NCI-H1694 (cell line): ENCODE data around the gene ARHGAP28.
"Not testable (repeated sequence)": the region's sequence is repeated elsewhere in the genome, so short reads cannot be mapped to it uniquely, and the experiment has no call there.

Experiments used
- DNase-seq: peaks from one replicate; lab custom pipeline; 2025; lab: John Stamatoyannopoulos, UW

Gene ARHGAP28

DNA sequence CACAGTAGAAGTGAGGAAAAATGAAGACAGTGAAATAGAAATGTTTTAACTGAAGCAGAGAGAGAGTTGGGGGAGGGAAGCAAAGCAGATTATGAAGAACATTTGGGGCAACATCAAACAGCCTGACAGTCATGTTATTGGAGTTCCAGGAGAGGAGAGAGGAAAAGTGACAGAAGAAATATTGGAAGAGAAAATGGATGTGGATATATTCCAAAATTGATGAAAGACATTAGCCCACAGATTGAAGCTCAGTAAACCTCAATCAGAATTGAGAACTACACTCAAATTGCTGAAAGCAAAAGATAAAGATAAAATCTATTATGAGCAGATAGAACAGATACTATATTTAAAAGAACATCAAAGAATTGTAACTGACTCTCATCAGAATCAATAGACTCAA lies 90.8 kb downstream of the ARHGAP28 start:
- DNase-seq = no peak

DNA sequence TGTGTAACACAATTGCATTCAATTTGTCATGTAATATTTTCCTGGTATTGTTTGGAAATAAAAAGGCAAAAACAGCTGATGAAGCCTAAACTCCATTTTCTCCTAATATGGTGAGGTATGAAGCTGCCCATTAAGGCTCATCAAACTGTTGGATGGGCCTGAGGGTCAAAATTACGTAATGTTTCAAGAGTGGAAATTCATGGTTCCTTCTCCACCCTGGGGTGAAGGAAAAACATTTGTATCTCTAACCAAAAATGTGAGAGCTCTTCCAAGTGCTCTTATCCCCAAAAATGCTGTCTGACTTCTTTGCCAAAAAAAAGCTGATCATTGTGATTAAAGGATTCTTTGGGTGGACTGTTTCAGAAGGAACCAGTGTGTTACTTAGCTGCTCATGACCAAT lies 91.8 kb downstream of the ARHGAP28 start:
- DNase-seq = no peak

DNA sequence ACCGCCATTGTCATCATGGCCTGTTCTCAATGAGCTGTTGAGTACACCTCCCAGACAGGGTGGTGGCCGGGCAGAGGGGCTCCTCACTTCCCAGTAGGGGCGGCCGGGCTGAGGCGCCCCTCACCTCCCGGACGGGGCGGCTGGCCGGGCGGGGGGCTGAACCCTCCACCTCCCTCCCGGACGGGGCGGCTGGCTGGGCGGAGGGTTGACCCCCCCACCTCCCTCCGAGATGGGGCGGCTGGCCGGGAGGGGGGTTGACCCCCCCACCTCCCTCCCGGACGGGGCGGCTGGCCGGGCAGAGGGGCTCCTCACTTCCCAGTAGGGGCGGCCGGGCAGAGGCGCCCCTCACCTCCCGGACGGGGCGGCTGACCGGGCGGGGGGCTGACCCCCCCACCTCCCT lies 97.6 kb downstream of the ARHGAP28 start:
- not testable (repeated sequence) for DNase-seq

DNA sequence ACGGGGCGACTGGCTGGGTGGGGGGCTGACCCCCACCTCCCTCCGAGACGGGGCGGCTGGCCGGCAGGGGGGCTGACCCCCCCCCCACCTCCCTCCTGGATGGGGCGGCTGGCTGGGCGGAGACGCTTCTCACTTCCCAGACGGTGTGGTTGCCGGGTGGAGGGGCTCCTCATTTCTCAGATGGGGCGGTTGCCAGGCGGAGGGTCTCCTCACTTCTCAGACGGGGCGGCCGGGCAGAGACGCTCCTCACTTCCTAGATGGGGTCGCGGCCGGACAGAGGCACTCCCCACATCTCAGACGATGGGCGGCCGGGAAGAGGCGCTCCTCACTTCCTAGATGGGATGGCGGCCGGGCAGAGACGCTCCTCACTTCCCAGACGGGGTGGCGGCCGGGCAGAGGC lies 98.0 kb downstream of the ARHGAP28 start:
- DNase-seq = not testable (repeated sequence)

DNA sequence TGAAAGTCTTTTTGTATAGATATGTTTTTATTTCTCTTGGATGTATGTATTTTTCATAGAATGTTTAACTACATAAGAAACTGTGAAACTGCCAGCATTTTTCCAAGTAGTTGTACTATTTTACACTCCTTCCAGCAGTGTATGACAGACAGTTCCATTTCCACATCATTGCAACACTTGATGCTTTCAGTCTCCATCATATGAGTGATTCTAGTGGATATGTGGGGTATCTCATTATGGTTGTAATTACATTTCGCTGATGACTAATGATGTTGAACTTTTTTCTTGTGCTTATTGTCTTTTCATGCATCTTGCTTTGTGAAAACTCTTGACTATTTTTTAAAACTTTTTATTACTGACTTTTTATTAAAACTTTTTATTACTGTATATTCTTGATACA lies 101.4 kb downstream of the ARHGAP28 start:
- no peak for DNase-seq

DNA sequence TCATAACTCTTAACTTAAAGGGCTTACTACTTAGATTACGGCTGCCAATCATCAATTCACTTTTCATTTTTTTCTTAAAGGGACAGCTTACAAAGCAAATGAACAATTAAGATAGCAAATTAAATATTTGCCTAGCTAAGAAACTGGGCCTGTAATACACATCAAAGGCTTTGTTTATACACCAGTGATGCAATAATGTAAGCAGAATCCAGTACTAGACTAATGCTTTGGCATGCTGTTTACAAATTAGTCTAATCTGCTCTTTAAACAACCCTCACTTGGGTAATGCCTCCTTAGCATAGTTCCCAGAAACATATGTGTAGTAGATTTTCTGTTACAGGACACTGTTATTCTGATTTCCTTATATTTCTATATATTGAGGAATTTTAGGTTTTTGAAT lies 105.8 kb downstream of the ARHGAP28 start:
- DNase-seq = no peak

DNA sequence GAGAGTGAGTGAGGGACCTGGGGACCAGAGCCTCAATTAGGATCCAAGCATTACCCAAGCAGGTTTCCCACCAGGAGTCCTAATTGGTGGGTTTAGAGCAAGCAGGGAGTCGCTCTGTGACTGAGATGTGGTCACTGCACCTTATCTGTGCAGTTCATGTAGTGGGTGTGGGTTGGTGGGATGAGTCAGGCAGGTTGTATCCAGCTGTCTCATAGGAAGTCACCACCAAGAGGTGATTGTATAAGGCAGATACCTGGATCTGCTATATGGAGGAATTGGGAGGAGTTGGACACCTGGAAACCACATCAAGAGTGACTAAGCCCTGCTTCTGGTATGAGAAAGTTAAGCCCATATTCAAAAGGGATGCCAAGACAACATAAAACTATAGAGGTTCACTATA lies 106.8 kb downstream of the ARHGAP28 start:
- DNase-seq = no peak

DNA sequence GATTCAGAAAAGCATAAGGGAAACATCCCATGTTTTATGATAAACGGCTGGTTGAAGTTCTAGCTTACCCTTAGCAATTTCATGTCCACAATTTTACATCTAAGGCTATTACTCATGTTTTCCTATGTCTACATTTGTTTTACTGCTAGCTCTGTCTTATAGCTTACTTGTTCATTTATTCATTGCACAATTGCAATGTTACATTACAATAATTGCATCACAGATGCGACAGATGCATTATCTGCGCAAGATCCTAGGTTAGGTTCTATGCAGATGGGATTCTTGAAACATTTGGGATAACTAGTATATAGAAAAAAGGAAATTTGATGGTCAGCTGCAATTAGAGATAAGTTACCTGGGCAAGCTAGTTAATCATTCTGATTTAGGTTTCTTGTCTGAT lies 108.4 kb downstream of the ARHGAP28 start:
- DNase-seq = no peak

DNA sequence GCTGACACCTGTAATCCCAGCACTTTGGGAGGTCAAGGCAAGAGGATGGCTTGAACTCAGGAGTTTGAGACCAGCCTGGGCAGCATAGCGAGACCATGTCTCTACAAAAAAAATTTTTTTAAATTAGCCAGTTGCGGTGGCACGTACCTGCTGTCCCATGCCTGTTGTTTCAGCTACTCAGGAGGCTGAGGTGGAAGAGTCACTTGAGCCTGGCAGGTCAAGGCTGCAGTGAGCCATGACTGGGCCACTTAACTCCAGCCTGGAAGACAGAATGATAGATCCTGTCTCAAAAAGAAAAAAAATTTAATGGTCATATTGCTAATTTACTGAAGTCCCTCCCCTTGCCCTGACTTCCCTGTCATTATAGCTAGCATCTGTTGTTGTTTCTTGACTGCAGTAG lies 112.6 kb downstream of the ARHGAP28 start:
- no peak for DNase-seq

DNA sequence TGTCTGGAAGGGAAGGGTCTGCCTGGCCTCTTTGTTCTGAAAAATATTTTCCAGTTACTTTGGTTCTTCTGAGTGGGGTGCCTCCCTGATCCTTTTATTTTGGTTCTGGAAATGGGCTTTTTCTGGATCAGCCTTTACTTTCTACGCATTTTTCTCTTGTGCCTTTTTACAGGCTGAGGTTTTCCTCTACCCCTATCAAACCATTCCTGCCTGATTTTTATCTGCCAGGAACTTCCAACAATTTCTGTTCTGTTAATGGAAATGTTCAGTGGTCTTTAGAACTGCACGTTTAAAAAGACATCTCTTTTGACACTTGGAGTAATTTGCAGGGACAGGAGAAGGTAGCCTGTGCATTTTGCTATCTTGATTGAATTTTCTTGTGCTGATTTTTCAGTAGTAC lies 113.8 kb downstream of the ARHGAP28 start:
- DNase-seq = no peak

DNA sequence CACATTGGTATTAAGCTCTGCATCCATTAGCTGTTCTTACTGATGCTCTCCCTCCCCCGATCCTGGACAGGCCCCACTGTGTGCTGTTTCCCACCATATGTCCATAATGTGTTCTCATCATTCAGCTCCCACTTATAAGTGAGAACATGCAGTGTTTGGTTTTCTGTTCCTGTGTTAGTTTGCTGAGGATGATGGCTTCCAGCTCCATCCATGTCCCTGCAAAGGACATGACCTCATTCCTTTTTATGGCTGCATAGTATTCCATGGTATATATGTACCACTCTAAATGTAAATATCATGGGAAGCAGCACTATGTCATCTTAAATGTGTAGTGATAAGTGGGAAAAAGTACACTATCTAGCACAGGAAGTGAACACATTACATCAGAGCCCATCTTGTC lies 116.0 kb downstream of the ARHGAP28 start:
- DNase-seq = not testable (repeated sequence)

DNA sequence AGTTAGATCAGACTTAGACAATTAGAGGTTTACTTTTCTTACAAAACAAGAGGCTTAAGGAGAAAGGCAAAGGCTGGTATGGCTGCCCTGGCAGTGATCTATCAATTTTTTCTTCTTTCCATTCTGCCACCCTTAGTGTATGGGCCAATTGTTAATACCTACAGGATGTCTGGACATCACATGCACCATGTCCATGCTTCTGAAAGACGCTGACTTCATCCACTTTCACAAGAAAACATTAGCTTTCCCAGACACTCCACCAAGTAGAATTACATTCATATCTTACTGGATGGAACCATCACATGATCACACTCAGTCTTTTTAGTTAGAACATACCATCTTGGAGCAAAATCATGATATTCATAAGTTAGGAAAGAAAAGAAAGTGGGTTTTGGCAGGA lies 120.9 kb downstream of the ARHGAP28 start:
- DNase-seq = no peak

DNA sequence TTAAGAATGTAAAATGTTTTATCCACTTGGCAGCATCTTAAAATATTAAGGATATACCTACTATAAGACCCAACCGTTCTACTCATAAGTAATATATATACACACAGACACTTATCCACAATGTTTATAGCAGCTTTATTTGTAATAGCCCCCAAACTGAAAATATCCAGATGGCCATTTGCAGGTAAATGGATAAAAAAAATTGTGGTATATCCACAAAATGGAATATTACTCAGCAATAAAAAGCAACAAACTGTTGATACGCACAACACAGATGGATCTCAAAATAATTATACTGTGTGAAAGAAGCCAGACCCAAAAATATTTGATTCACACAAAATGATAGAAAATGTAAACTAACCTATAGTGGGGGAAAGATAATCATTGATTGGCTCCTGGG lies 122.0 kb downstream of the ARHGAP28 start:
- no peak for DNase-seq

DNA sequence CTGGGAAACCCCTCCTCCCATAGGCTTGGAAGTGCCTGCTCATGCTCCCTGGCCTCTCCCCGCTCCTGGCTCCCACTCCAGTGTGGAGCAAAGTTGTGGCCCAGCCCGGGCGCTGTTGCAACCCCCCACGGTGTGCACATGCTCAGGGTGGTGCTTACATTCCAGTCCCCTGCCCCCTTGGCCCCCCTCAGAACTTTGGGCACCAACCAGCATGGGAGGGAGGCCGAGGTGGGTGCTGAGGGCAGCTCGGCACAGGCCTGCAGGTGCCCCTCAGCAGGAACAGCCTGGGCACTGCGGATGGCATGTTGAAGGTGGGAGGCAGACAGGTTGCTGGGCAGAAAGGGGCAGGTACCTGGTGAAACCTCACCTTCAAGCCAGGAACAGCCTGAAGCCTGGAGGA lies 125.3 kb downstream of the ARHGAP28 start:
- DNase-seq = no peak

DNA sequence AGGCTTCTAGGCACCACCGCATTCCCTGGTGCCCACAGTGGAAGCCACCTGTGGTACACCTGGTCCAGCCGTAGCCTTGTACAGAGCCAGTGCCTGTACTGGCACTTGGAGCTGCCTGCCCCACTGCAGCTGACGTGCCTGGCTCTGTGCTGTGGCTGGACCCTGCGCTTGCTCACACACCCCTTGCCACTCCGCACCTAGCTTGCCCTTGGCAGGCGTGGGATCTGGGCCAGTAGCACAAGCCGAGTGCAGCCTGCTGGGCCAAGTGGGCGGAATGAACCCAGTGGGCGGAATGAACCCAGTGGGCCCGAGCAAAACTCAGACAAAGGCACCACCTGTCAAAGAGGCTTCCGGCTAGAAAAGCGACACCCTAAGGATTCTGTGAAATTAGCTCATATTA lies 126.3 kb downstream of the ARHGAP28 start:
- DNase-seq = no peak

DNA sequence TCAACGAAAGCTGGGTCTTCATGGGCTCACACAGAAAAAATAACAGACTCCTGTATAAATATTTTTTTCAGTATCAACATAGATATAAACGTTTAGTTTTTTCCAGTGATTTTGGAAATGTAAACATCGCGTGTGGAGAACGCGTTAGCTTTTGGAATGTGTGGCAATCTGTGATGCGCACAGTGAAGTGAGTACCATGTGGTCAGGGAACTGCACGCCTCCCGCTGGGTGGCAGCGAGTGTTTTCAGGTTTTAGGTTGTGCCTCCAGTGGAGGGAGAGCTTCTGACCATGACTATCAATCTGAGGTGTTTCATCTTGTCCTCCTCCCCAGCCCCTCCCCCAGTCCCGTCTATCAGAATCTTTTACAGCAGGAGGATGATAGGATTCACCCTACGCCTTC lies 127.8 kb downstream of the ARHGAP28 start:
- no peak for DNase-seq

DNA sequence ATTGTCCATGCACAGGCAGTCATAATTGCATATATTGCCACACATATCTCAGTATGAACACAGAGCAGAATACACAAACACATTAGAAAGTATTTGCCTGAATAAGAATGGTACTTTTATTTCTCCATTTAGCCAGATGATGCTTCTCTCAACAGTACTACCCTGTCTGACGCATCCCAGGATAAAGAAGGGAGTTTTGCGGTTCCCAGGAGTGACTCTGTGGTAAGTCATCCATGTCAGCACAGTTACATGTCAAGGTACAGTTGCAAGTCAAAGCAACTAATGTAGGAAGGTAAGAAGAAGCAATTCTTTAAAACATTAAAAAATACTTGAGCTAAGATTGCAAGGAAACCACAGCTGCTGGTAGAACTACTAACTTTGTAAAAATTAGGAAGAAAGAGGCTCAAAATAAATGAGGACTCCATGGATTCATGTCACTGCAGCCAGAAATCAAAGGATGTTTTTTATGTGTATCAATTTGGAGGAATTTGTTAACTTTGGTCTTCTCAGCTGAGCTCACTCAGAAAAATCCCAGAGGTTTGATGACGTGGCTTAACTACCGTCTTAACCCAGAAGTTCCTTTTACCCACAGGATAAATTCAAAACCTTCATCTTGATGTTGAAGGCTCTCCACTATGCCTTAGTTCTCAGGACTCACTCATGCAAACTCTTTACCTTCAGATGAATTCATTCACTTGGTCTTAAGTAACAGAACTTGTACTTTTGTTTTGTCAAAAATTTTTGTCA lies 130.3 kb downstream of the ARHGAP28 start:
- DNase-seq = no peak

DNA sequence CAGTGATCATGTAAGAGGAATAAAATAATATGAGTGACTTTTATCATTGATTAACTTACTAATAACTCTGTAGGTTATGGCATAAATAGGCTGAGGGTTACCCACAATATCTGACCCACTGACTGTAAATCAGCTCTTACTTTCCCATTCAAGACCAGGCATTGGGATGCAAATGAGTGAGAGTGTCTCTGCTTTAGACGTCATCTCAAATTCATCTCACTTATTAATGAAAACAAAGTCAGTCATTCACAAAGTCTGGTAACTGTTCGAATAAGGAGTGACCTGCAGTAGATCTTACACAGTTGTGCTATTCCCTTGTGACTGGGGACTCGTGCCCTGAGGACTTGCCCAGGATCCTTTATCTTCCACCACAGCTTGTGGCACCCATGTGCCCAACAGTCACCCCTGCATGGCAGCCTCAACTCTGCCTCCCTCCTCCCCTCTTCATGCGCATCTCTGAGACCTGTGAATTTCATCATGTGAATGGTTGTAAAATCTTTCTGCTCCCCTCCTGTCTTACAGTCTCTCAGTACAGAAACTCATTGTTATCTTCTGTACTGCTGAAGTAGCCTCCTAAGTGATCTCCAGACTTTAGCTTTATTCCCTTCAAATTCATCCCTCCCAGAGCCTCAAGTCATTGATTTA lies 131.4 kb downstream of the ARHGAP28 start:
- no peak for DNase-seq

DNA sequence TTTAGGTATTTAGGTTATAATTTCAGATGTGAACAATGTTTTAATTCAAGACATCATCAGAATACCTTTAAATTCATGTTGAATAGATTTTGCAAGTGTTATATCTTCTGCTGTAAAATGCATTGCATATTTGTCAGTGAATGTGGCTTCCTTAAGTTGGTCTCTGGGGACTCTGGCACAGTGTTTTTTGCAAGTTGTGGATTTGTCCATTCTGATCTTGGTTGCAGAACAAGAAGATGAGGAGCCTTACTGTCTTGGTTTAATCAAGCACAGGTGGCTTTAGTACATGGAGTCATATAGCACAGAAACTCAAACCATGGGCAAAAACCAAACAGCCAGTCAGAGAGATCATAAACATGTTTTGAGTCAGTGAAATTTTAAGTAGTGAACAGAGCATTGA lies 135.7 kb downstream of the ARHGAP28 start:
- no peak for DNase-seq

DNA sequence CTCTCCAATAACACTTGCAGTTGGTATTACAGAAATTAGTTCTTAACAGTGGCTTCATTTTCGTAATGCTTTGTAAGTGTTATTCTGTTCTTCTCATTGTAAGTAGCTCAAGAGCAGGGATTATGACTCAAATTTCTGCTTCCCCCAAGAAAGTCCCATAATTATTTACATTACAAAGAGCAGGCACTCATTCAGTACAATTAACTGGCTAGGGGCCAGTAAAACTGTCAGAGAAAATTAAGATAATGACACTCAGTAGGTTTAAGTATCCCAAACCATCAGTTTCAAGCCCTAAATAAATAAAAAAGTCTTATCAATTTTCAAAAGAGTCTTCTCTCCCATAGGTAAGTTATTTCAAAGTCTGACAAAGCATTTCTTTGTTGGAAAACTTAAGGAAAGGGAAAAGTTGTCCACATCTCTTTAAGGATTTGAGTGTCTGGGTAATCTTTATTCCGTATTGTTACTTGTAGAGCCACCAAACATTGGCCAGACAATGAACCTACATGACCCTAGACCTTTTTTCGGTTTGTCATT lies 137.1 kb downstream of the ARHGAP28 start:
- DNase-seq = no peak

DNA sequence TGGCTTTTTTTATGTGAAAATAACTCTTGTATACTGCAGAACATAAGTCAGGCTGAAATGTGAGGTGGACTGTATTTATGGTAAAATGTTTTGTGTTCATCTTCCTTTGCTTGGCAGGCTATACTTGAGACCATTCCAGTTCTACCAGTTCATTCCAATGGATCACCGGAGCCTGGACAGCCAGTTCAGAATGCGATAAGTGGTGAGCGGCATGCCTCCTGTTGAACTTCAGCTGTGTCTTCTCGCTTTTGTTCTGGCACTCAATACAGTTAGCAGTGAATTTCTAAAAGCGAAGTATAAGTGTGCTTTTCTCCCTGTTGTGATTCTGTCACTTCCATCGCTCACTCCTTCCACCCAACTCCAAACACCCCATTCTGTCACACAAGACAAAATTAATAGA lies 138.5 kb downstream of the ARHGAP28 start:
- no peak for DNase-seq

DNA sequence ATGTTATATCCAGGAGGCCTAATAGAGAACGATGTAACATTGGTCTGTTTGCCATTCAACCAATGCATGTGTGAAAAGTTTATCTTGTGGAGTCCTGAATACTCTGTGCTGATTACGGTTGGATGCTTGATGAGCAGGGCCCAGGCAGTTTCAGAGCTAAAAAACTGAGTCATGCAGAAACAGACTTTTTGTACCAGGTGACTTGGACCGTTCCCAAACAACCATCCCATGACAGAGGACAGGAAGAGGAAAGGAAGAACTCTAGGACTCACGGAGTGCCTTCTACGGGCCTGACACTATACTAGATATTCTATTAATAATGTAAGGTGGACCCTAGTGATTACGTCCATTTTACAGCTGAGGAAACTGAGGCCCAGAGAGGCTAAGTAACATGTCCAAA lies 142.1 kb downstream of the ARHGAP28 start:
- no peak for DNase-seq

DNA sequence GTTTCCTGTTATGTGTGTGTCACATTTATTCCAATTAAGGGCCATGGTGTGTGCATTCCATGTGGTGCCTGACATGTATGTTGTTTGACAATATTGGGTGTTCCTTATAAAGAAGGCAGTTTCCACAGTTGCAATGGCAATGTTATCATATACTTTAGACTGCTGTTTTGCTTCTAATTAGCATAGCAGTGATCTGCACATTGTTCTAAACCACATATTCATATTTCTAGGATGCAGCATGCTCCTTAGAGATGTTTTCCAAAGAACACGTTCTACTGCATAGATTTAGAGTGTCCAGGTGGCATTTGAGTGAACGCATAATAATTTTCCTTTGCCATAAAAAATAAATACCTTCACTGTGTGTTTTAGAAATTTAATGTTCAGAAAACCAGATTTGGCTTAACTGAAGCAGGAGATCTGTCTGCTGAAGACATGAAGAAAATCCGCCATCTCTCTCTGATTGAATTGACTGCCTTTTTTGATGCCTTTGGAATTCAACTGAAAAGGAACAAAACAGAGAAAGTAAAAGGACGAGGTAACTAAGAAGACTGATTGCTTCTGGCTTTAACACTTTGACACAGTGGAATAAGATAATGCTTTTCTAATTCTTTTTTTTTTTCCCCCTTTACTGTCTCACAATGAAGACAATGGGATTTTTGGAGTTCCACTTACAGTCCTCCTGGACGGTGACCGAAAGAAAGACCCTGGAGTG lies 143.7 kb downstream of the ARHGAP28 start:
- no peak for DNase-seq
